Stimulated activated CD4-positive, alpha-beta T cell treated with anti-CD3 and anti-CD28 coated beads, TNF-alpha, amount 100 ng/mL, for 4 hours (primary cell): ENCODE results near the gene AQP3.
"Not testable (repeated sequence)": the region's sequence is repeated elsewhere in the genome, so short reads cannot be mapped to it uniquely, and the experiment has no call there.

ENCODE experiments used
- DNase-seq, 3 experiments: peaks; one replicate each; pipeline ENCODE4 v3.0.0-alpha.2; 2020; ENCODE audit warnings: low read depth in 3 of 3

AQP3 gene

DNA sequence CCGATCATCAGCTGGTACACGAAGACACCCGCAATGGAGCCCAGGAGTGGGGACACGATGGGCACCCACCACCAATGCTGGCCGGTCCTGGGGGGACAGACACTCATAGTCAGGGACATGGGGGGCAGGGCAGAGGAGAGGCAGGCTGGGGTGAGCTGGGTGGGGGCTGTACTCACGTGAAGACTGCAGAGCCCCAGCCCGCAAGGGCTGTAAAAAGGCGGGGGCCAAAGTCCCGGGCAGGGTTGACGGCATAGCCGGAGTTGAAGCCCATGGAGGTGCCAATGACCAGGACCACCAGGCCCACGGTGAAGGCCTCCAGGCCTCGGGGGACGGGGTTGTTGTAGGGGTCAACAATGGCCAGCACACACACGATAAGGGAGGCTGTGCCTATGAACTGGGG, 5.3 kb downstream of the AQP3 start:
- no peak for DNase-seq

DNA sequence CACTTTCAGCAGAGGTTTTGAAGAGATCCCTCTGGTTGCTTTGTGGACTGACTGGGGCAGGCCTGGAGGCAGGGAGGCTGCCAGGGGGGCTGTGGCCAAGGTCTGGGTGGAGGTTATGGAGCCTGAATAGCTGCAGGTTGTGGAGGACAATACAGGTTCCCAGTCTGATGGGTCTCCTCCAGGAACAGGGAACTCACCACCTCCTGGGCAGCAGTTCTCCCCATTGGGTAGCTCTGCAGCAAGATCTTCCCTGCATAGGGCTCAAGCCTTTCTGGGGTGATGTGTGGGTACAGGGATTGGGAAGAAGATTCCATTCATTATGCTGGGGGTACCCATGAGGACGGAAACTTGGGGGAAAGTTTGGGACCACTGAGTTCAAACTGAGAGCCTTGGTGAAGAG, 6.8 kb downstream of the AQP3 start:
- DNase-seq, result no peak

DNA sequence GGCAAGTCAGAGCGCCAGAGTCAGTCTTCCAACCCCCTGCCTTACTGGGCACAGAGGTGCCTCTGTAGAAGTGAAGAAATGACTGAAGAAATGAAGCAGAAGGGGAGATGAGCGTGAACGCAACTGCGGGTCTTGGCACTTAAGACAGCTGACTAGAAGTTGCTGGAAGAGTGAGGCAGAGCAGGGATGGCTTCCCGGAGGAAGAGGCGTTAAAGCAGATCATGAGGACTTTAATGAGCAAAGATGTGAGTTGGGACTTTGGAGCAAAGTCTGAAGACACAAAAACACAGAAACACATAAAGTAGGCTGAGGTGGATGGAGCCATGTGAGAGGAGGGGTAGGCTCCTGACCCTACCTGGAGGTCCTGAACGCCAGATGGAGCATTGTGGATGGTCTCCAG, 7.2 kb downstream of the AQP3 start:
- DNase-seq, result no peak

DNA sequence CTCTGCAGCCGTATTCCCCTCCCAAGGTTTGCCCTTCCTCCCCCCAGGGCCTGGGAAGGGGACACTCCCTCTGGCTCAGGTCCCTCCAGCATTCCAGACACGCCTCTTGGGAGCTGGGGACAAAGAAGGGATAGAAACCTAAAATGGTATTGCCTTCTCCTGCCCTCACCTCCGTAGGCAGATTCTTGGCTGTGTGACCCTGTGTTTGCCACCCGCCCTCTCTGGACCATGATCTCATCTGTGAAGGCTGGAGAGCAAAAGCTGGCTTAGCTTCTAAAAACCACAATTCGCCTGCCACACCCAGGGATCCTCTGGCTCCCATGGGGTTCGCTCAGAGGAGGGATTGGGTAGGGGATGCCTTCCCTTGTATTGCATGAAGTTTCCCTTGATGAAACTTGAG, 7.7 kb downstream of the AQP3 start:
- no peak for DNase-seq

DNA sequence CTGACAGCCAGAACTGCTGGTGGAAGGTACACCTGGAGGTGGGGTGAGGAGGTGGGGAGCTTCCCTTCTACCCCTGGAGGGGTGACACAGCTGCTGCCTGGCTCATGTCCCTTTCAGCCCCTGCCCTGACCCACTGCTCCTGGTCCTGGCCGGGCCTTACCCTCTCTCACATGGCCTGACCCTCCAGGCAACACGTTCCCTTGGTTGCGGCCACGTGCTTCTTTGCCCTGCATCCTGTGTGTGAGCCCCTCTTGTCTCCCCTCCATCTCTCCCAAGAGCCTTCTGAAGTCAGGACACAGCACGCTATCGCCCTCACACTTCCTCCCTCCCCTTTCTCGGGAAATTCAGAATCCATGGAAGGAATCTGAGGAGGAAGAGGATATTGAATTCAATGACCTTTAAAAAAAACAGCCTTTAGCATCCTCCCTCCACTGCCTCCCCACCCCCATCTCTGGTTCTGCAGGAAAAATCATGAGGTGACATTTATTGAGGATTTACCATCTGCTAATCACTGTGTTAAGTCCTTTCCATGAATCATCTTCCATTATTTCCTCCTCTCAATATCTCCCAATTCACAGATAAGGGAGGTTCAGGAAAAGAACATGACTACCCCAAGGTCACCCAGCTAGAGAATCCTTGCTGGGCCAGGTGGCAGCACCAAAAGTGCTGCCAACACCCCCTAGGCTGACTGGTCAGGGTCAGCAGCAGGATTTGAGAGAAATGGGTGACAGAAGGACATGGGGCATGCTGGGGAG, 8.3 kb downstream of the AQP3 start:
- no peak for DNase-seq

DNA sequence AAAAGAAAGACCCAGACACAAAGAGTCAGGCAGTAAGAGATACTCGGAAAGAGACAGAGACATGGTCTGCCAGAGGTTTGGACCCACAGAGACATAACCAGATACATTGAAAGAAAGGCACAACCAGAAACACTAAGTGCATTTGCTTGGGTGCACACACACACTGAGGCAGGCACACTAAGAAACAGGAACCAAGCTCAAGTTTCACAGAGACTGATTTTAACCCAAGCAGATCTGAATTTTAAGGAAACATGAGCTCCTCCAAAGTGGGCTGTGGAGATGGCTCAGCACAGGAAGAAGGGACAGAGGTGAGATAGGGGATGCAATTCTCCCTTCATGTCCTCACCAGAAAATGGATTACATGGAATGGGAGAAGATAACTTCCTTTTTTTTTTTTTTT, 9.5 kb downstream of the AQP3 start:
- no peak for DNase-seq

DNA sequence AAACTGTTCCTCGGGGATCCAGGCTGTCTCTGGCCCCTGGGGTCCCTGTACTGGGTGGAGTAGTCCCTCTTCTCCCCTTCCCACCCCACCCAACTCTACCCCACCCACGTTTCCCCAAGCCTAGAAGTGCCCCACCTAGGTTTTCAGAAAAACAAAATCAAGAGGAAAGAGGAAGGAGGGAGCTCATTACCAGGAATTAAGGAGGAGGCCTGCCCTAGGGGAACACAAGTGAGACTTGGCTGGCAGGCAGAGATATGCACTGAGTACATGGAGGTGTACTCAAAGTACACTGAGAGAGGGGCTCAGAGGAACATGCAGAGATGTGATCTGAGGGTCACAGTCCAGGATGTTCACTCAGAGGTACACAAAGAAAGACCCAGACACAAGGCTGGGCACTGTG, 10.2 kb downstream of the AQP3 start:
- DNase-seq, result no peak

DNA sequence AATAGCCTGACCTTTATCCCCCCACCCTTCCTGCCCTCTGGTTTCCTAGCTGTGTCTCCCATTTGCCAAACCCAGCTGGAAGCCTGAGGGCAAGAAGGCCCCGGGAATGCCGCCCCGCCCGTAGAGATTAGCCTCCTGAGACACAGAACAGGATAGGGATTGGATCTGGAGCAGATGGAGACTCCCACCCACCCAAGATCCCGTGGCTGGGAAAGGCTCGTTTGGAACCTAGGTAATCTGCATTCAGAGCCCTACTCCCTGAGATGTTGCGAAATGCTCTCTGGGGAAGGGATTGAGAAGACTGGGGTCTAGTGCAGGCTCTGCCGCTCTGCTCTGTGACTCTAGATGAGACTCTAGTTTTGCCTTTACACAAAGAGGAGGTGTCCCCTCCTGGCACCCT, 10.9 kb downstream of the AQP3 start:
- DNase-seq, result no peak

DNA sequence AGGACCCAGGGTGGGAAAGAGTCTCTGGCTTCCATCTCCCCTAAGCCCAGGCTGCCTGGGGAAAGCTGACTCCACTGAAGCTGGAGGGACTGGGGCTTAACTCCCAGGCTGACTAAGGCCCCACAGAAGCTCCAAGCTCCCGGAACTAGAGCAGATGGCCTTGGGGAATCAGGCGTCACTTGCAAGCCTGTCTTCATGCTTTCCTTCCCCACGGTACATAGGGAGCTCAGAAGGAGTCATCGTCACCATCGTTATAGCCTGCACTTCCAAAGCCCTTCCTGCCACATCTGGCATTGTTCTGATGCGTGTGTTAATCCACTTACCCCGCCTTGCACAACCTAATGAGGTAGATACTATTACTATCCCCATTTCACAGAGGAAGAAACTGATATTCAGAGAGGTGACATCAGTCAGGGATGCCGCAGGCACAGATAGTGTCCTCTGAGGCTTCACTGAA, 11.5 kb downstream of the AQP3 start:
- no peak for DNase-seq

DNA sequence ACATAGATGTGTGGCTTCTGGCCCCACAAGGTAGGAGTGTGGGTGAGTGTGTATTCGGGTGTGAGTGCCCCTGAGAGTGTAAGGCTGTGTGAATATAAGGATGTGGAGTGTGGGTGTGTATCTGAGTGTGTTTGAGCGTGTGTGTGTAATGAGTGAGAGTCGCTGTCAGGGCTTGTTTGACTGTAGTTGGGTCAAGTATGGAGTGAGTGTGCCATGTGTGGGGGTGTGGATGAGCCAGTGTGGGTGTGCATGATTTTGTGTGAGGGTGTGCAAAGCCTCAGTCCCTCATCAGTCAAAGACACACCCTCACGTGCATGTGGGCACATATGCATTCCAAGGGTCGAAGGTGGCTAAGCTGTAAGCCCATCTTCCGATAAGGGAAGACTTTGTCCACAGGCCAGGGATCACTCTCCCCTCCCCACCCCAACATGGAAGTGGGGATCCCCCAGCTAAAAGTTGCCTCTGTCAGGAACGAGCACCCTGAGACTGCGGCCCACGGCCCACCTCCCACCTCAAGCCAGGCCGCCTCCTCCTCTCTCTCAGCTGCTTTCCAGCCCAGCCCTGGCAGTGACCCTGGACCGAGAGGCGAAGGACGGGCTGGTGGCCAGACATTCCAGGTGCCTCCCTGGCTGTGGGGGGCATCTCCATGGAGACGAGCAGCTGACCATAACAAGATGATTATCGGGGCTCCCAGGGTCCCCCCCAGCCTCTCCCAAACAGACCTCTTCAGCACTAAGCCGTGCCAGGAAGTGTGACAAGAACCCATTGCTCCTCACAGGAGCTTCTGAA, 12.9 kb downstream of the AQP3 start:
- no peak for DNase-seq

DNA sequence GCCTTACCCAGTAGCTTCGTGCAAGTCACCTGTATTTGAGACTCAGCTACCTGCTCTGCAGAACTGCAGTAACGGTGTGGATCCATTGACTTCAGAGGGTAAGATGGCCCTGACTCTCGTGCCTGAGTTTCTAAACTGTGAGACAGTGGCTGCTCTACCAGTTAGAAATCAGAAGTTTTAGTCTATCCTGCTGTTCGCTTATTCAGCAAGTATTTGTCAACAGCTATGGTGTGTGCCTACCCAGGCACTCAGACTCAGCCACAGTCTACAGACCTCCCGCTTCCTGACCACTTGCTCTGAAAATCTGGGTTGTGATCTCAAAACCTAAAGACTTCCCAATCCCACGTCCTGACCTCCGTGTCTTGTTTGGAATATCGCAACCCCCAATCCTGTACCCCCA, 13.5 kb downstream of the AQP3 start:
- DNase-seq, result no peak

DNA sequence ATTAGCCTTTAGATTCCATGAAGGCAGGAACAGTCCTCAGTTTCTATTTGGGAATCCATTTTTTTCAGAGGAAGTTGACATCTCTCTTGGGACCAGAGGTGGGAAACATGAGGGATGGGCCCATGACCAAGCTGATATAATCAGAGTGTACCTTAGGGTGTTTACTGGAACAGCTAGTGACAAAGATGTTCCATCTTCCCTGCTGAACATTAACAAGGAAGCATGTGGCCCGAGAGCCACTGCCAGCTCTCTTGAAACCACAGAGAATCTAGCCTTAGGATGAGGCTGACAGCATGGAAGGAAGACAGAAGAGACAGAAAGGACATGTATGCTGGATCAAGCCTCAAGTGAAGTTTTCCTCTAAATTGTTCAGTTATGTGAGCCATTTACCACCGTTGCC, 16.0 kb downstream of the AQP3 start:
- no peak for DNase-seq

DNA sequence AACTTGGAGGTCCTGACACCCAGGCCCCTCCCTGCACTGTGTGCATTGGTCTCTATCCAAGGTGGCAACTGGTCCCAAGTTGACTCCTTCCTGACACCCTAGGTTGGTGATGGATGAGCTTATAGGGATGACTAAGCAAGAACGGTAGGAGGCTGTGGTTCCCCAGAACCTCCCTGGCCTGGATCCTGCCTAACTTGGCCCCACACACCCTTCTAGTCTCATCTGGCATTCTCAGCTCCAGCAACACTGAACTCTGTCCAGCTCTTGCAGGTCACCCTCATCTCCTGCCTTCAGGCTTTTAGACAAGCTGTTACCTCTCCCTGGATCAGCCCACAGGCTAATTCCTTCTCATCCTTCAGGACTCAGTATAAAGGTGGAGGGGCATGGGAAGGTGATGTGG, 16.5 kb downstream of the AQP3 start:
- no peak for DNase-seq

DNA sequence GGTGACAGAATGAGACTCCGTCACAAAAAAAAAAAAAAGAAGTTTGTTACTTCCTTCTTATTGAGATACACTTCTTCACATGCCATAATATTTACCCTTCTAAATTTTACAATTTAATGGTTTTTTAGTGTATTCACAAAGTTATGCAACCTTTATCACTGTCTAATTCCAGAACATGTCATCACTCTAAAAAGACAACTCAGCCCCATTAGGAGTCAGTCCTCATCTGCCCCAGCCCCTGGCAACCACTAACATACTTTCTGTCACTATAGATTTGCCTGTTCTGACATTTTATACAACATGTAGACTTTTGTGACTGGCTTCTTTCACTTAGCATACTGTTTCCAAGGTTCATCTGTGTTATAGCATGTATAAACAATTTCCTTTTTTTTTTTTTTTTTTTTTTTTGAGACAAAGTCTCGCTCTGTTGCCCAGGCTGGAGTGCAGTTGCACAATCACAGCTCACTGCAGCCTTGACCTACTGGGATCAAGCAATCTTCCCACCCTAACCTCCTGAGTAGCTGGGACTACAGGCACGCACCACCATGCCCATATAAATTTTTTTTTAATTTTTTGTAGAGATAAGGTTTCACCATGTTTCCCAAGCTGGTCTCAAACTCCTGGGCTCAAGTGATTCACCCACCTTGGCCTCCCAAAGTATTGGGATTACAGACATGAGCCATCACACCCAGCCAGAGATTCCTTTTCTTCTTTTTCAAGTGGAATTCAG, 18.0 kb downstream of the AQP3 start:
- DNase-seq, result no peak

DNA sequence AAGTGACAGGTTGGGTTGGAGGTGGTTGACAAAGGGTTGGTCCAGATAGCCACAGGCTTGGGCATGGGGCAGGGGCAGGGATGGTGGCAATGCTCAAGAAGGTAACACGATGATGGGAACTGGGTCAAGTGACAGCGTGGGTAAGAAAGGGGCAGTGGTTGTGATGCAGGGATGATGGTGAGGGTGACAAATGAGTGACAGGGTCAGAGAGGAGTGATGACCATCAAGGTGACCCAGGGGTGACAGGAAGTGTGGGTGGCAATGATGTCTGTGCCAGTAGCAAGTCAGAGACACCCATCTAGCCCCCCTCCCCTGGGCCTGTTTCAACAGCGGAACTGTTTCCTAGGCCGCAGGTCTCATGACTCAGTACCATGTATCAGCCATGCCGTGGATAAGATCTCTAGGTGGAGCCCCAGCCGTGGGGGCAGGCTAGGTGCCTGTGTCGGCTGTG, 20.5 kb downstream of the AQP3 start:
- DNase-seq, result no peak

DNA sequence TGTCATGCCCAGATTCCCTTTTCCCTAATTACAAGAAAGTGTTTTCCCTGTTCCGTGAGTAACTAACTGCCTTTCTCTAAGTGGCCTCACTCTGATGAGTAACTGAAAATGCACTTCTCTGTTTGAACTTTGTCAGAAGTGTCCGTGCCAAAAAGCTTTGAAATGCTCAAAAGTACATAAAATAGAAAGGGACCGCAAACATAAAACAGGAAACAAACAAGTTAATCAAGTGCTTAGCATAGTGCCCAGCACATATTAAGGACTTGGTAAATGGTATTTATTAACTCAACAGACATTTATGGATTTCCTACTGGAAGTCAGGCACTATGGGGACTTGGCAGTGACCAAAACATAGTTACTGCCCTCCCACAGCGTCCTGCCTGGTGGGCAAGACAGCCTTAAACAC, 22.3 kb downstream of the AQP3 start:
- no peak for DNase-seq

DNA sequence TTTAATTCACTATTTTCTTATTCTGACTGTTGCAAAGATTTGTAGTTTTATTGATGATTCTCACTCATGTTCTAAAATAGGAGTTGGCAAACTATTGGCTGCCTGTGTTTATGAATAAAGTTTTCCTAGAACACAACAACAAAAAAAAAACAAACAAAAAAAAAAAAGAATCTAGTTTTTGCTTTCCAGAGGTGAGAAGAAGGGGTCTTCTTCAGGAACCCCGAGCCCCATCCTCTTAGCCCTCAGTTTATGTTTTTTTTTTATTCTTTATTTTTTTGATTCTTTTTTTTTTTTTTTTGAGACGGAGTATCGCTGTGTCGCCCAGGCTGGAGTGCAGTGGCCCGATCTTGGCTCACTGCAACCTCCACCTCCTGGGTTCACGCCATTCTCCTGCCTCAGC, 22.9 kb downstream of the AQP3 start:
- DNase-seq, result not testable (repeated sequence)

DNA sequence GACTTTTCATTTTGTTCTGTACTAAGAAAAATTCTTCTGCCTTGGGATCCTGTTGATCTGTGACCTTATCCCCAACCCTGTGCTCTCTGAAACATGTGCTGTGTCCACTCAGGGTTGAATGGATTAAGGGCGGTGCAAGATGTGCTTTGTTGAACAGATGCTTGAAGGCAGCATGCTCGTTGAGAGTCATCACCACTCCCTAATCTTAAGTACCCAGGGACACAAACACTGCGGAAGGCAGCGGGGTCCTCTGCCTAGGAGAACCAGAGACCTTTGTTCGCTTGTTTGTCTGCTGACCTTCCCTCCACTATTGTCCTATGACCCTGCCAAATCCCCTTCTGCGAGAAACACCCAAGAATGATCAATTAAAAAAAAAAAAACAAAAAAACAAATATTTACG, 23.4 kb downstream of the AQP3 start:
- DNase-seq, result not testable (repeated sequence)

DNA sequence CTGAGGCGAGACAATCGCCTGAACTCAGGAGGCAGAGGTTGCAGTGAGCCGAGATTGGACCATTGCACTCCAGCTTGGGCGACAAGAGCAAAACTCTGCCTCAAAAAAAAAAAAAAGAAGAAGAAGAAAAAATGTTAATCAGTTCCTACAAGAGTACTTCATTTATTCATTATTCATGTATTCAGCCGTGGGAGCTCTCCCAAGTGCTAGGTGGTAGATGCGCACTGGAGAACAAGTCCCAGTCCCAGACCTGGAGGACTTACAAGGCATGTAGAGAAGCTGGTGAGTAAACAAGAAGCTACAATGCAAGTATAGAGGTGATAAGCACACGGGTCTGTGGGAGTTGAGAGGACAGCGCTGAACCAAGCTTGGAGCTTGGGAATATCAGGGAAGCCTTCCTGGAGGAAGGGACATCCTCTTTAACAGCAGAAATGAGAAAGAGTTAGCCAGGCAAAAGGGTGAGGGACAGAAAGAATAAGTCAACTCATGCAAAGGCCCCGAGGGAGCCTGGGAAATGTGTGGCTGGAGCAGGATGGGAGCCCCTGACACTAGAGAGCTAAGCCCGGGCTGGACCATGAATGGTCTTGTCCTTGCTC, 27.6 kb downstream of the AQP3 start:
- no peak for DNase-seq

DNA sequence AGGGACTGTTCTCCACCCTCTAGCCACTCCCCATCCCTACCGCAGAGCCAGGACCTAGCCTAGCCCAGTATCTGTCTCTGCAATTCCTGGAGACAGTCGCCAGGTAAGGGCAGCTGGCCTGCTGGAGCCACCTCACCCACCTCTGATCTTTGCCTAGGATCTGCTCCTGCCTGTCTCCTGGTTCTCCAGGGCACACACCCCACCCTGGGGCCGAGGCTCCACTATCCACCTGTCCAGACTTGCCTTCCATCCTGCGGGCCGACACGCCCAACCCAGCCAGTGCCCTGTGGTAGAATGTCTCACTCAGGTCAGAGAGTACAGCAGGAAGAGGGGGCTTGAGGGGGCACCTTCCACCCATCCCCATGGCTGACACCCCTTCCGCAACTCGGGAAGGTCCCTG, 29.3 kb downstream of the AQP3 start:
- no peak for DNase-seq

DNA sequence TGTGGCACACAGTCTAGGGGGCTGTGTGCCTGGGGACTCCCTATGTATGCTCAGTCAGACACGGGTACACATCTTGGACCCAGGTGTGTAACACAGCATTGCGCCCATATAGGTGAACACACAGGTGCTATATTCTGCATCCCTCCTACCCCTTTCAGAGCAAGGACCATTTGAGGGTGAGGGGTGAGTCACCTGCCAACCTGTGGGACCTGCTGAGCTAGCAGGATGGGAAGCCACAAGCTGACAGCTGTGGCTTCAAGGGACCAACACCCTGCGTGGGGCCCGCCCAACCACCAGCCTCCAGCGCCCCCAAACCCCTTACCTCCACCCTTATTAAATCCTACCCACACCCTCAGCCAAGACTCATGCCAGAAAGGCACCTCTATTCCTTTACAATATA, 30.4 kb downstream of the AQP3 start:
- DNase-seq, result peak in 1 of 3 experiments; percentile 15

DNA sequence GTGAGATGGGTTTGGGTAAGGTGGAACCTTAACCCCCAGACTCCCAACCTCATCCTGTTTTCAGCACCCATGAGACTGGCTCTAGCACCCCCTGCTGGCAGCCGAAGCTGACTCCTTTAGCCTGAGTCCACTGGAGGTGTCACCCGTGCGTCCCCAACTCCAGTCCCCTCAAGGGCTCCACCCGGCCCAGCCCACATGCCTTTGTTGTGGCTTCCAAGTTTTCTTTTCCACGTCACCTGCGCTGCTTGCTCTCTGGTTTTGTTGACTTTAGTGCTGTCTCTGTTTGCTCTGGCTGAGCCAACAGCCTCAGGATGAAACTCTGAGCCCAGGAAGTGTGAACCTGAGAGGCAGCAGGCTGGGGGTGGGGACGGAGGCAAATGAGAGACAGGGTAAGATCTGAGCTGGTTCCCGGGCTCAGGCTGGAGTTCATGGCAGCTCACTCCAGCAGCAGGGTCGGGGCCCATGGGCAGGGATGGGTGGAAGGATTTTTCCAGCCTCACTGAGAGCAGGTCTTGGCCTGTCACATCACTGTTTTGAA, 31.8 kb downstream of the AQP3 start:
- peak; percentile 59 to 75 (median 74) for DNase-seq
